HG03039 (cell line): ENCODE results near the gene NEURL1B.

Experiments
- ATAC-seq: cut with Tn5 transposase; IDR thresholded peaks from one replicate; pipeline ENCODE4 v1.9.1; 2021; ENCODE audit warnings: mild to moderate bottlenecking, moderate library complexity; ENCODE audit not compliant: unreplicated experiment

Gene NEURL1B

GRCh38 chr5:172726966-172727365 is 85.9 kb downstream of the NEURL1B start:
- ATAC-seq = no peak

GRCh38 chr5:172727551-172727950 is 86.5 kb downstream of the NEURL1B start:
- no peak for ATAC-seq

DNA sequence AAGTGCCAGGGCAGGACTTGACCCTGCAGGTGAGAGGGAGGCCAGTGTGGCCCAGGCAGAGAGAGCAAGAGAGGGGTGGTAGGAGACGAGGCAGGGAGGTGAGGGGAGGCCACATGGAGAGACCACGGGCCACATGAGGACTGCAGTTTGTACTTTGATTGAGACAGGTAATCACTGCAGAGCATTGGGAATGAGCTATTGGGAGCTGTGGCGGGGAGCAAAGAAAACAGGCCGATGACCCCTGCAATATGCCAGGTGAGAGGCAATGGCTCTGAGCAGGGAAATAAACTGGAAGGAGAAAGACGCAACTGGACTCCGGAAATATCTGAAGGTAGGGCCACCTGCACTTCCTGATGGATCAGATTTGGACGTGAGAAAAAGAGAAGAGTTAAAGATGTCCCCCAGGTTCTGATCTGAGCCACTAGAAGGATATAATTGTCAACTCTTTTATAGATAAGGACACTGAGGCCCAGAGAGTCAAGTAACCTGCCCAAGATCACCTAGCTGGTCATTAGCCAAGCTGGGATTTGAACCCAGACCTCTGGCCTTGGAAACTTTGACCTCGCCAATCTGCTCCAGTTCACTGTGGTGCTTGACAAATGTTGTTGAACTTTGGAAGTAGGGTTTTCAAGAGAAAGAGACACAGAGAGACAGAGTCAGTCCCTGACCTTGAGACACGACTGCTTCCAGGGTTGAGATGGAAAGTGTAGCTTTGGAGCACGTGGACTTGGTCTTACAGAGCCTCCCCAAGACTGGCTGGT is 87.6 kb downstream of the NEURL1B start:
- ATAC-seq = no peak

GRCh38 chr5:172729588-172729987 is 88.5 kb downstream of the NEURL1B start:
- no peak for ATAC-seq

DNA sequence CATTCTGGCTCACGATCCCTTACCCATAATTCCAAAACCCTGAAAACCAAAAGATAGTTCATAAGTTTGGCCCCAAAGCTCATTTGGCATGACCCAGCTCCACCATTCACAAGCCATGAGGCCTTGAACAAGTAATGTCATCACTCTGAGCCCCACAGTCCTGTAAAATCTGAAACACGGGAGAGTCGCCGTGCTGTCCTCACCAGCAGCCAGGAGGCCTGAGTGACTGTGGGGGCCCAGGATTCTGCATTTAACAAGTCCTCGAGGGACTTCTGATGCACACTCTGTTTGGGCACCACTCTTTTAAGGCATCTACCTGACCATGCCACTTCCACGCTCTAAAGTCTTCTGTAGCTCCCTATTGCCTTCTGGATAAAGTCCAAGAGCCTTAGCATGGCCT is 89.2 kb downstream of the NEURL1B start:
- no peak for ATAC-seq

DNA sequence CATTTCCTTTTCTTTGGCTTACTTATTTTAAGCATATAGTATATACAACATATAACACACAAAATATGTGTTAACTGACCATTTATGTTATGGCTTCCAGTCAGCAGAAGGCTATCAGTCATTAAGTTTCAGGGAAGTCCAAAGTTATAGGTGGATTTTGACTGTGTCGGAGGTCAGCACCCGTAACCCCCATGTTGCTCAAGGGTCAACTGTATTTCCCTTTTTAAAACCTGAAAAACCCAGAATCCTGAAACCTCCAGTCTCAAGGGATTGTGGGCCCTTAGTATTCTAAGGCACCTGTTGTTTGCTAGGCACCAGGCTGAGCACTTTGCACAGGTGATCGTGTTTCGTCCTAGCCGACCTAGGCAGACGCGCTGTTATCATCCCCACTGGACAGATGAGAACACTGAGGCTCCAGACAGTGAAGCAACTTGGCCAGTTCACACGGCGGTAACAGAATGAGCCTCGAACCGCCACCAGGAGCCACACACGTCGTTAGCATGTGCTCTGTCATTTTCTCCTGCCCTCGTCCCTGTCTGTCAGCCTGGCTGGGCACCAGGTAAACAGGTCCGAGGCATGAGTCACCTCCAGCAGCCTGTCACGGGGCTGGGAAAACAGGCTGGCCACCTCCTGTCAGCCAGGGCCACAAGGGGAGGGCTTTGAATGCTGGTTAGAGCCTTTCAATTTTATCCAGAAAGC is 90.1 kb downstream of the NEURL1B start:
- ATAC-seq = no peak

- no peak for ATAC-seq
Measured at GRCh38 chr5:172731680-172732074, 90.6 kb downstream of the NEURL1B start.

- no peak for ATAC-seq
Measured at GRCh38 chr5:172732201-172732865, 91.3 kb downstream of the NEURL1B start.

DNA sequence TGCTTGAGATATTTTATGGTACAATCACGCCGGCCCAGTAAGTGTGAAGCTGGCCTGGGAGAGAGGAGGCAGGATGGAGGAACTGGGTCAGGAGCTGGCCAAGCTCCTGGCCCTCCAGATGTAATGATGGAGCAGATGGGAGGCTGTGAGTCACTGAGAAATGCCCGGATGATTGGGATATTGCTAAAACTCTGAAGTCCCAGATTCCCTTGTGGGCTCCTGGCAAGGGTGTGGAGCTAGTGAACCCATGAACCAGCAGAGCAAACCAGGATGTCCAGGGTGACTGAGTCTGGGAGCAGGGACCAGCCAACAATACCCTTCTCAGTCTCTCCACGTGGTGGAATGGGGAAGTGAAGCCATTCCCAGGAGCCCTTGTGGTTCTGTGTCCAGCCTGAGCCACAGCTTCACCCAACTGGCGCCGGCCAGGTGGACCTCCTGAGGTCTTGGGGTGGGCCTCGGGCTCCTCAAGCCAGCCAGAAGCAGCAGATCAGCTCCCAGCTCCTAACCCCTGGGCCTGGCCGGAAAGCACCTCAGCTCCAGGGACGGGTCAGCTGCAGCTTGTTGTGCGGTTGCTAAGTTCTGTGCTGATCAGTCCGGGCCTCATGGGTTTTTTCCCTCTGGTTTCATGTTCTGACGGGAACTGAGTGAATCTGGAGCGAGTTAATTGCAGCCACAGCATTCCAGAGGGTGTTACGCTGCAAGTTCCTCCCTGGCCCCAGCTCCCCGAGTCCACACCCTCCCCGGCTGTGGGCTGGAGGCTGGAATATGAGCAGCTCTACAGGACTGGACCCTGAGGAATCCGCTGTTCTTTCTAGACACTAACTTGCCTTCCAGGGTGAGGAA is 92.3 kb downstream of the NEURL1B start:
- no peak for ATAC-seq

- ATAC-seq = no peak
Measured at GRCh38 chr5:172733974-172734346, 92.9 kb downstream of the NEURL1B start.

- ATAC-seq = no peak
Measured at GRCh38 chr5:172735141-172735831, 94.2 kb downstream of the NEURL1B start.

GRCh38 chr5:172736508-172737135 is 95.6 kb downstream of the NEURL1B start:
- ATAC-seq = no peak

DNA sequence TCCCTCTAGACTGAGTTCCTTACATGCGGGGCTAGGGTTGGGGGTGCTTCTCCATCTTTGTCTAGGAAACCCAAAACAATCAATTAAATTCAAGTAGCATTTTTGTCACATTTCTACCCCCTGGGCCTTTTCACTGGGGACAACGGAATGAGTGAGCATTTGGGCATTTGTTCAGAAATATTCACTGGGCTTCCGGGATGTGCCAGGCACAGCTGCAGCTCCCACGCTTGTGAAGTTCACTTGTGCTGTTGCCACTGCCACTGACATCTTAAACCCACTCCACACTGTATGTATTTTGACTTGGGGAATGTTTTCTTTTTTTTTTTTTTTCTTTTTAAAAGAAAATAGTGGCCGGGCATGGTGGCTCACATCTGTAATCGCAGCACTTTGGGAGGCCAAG is 98.3 kb downstream of the NEURL1B start:
- ATAC-seq = no peak

- no peak for ATAC-seq
Measured at GRCh38 chr5:172740428-172741205, 99.6 kb downstream of the NEURL1B start.
